KMS-11 (cell line): ENCODE data around the gene PDIK1L.
"Not testable (repeated sequence)": the region's sequence is repeated elsewhere in the genome, so short reads cannot be mapped to it uniquely, and the experiment has no call there.

Experiments used
- H2AFZ ChIP-seq: fragments of 200-600 bp; sonication (generic); 2 replicates; pipeline ENCODE4 v1.6.1; 2016; ENCODE audit warnings: antibody characterized with exemption, mixed run types, low read depth
- H3K27ac ChIP-seq: fragments of 200-600 bp; sonication (generic); 2 replicates; pipeline ENCODE4 v1.6.1; 2016; ENCODE audit warnings: mild to moderate bottlenecking, mixed run types
- H3K27me3 ChIP-seq: fragments of 200-600 bp; sonication (generic); 2 replicates; pipeline ENCODE4 v1.6.1; 2017; ENCODE audit warnings: mild to moderate bottlenecking, low read depth, mixed run types, moderate library complexity; ENCODE audit not compliant: insufficient read depth
- H3K36me3 ChIP-seq: fragments of 200-600 bp; sonication (generic); 2 replicates; pipeline ENCODE4 v1.6.1; 2017; ENCODE audit warnings: mild to moderate bottlenecking, mixed run types; ENCODE audit not compliant: insufficient read depth
- H3K4me1 ChIP-seq: fragments of 200-600 bp; sonication (generic); 2 replicates; pipeline ENCODE4 v1.6.1; 2016; ENCODE audit warnings: mild to moderate bottlenecking, low read depth, mixed run types; ENCODE audit not compliant: poor library complexity, severe bottlenecking
- H3K4me2 ChIP-seq: fragments of 200-600 bp; sonication (generic); 2 replicates; pipeline ENCODE4 v1.7.0; 2016; ENCODE audit warnings: mild to moderate bottlenecking, mixed run types
- H3K4me3 ChIP-seq: fragments of 200-600 bp; sonication (generic); IDR thresholded peaks from 2 replicates; pipeline ENCODE4 v1.6.1; 2017; ENCODE audit warnings: low read depth, low read length, mixed read lengths; ENCODE audit not compliant: insufficient read depth
- H3K79me2 ChIP-seq: fragments of 200-600 bp; sonication (generic); 2 replicates; pipeline ENCODE4 v1.6.1; 2016; ENCODE audit warnings: low read depth, mixed run types; ENCODE audit not compliant: insufficient read depth
- H3K9ac ChIP-seq: fragments of 200-600 bp; sonication (generic); 2 replicates; pipeline ENCODE4 v1.6.1; 2016; ENCODE audit warnings: mild to moderate bottlenecking, mixed run types
- H4K20me1 ChIP-seq: fragments of 200-600 bp; sonication (generic); 2 replicates; pipeline ENCODE4 v1.6.1; 2016; ENCODE audit warnings: mild to moderate bottlenecking, mixed run types; ENCODE audit not compliant: insufficient read depth
- TF ChIP-seq, protein P1 (sequence below): fragments of 200-600 bp; sonication (generic); conservative IDR thresholded peaks from 2 replicates; pipeline ENCODE4 v1.6.1; 2017; ENCODE audit warnings: low read depth, mild to moderate bottlenecking, antibody characterized with exemption, low read length, moderate library complexity, mixed read lengths

PDIK1L gene

DNA sequence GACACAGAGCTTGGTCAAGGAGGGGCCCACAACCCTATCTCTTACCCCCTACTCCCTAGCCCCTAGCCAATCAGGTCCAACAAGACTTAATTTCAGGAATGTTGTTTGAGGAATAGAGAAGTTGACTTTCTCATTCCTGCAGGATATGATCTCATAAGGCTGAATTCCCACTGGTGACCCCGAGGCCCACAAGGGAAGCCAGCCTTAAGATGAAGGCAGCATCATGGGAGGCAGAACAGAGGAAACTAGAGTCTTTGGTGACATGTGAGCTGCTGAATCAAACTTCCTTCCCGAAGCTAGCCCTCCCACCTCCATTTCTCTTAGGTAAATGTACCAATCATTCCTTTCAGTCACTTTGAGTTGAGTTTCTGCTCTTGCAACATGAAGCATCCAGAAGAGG, 9.1 kb upstream of the PDIK1L start:
- H3K9ac ChIP-seq: no peak overlapping the region
- H3K27ac ChIP-seq: no peak overlapping the region
- H3K79me2 ChIP-seq: no peaks in the 10 kb centered on the region
- H3K4me3 ChIP-seq: no peak overlapping the region
- no peaks in the 10 kb centered on the region for H4K20me1 ChIP-seq
- H2AFZ ChIP-seq: no peak overlapping the region
- H3K36me3 ChIP-seq: no peaks in the 10 kb centered on the region
- no peak overlapping the region for H3K4me2 ChIP-seq
- peaks cover 3% of the 10 kb centered on the region; the same call in 1 of the 2 replicates for H3K27me3 ChIP-seq
- no peaks in the 10 kb centered on the region for H3K4me1 ChIP-seq
- TF ChIP-seq, protein P1, sequence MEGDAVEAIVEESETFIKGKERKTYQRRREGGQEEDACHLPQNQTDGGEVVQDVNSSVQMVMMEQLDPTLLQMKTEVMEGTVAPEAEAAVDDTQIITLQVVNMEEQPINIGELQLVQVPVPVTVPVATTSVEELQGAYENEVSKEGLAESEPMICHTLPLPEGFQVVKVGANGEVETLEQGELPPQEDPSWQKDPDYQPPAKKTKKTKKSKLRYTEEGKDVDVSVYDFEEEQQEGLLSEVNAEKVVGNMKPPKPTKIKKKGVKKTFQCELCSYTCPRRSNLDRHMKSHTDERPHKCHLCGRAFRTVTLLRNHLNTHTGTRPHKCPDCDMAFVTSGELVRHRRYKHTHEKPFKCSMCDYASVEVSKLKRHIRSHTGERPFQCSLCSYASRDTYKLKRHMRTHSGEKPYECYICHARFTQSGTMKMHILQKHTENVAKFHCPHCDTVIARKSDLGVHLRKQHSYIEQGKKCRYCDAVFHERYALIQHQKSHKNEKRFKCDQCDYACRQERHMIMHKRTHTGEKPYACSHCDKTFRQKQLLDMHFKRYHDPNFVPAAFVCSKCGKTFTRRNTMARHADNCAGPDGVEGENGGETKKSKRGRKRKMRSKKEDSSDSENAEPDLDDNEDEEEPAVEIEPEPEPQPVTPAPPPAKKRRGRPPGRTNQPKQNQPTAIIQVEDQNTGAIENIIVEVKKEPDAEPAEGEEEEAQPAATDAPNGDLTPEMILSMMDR: no peak

DNA sequence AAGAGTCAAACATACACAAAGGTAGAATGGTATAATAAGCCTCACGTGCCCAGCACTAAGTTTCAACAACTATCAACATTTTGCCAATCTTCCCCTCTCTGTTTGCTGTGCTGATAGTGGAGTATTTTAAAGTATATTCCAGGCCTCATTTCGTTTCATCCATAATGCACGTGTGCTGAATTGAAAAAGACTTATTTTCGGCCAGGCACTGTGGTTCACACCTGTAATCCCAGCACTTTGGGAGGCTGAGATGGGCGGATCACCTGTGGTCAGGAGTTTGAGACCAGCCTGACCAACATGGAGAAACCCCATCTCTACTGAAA, 6.4 kb upstream of the PDIK1L start:
- H3K79me2 ChIP-seq, H3K4me1 ChIP-seq, H3K4me3 ChIP-seq, H3K36me3 ChIP-seq, H4K20me1 ChIP-seq, H3K27me3 ChIP-seq, H3K9ac ChIP-seq, H3K27ac ChIP-seq, H3K4me2 ChIP-seq, H2AFZ ChIP-seq: not testable (repeated sequence)
- TF ChIP-seq, protein P1: 0 out of 2 replicates have a peak, but pooled peaks have one; percentile 7

DNA sequence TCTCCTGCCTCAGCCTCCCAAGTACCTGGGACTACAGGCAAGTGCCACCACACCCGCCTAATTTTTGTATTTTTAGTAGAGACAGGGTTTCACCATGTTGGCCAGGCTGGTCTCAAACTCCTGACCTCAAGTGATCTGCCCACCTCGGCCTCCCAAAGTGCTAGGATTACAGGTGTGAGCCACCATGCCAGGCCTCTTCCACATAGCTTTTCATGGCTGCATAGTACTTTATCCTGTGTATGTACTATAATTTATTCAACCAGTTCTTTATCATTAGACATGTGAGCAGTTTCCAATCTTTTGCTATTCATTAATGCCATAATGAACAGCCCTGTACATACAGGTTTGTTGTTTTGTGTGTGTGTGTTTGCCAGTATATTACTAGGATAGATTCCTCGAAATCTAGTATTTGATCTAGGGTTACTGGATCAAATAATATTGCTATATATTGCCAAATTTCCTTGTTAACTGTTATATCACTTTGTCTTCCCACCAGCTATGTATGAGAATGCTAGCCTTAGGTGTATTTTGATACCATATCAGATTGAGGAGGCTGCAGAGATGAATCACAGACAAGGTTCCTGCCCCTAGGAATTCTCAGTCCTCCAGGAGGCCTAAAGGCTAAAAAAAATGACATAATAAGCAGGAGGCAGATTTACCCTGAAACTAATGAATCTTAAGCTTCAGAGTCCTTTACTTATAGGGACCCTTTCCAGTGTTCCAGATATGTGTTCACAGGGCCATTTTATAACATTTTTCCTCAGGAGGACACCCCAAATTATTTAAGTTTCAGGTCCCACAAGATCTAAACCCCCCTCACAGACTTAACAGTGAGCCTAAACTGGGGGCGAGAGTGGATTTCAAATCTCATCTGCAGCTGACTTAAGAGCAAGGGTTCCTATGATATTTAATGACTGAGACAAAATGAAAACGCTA, 2.1 kb upstream of the PDIK1L start:
- no peak overlapping the region for H3K4me3 ChIP-seq
- H3K4me2 ChIP-seq: peak overlapping the region; percentile 65; the same call in 1 of the 2 replicates
- H3K4me1 ChIP-seq: peaks cover 33% of the 10 kb centered on the region
- no peaks in the 10 kb centered on the region for H3K36me3 ChIP-seq
- no peaks in the 10 kb centered on the region for H3K27me3 ChIP-seq
- TF ChIP-seq, protein P1: no peak
- H3K9ac ChIP-seq: no peak overlapping the region
- peaks cover 14% of the 10 kb centered on the region; the same call in 1 of the 2 replicates for H3K79me2 ChIP-seq
- H2AFZ ChIP-seq: no peak overlapping the region
- H3K27ac ChIP-seq: no peak overlapping the region
- H4K20me1 ChIP-seq: no peaks in the 10 kb centered on the region

DNA sequence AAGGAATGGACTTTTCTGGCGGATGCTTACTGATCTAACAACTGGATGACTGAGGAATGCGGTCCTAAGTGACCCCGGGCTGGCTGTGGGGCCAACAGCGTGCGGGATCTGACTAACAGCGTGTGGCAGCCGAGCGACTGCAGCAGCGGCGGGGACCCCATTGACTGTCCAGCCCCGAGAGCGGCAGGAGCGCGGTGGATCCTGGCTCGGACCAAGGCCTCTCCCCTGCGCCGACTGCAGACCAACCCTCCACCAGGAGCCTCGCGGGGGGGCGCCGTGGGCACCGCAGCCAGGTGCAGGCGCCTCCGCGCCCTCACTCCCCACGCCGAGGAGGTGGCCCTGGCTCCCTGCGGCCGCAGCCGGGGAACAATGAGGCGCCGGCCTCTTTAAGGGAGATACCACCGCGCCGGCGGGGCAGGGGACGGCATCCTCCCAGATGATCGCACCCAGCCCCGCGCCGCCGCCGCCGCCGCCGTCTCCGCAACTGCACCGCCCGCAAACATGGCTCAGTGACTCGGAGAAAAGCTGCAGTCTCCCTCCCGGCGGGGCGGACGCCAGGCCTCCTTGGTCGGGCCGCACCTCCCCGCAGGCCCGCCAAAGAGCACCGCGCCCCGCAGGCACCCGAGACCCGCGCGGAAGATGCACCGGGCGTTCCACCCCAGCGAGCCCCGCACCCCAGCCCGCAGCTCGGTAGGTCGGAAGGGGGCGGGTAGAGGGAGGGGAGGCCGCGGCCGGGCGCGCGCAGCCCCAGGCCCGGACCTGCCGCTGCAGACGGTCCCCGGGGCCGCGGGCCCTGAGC, 694 bp upstream of the PDIK1L start:
- Histone ChIP-seq H2AFZ (peak overlapping the region; percentile 89), H3K27ac (peak overlapping the region; percentile 84), H3K4me2 (peak overlapping the region; percentile 65), H3K27me3 (no peaks in the 10 kb centered on the region), H3K4me3 (no peak overlapping the region), H3K4me1 (peaks cover 41% of the 10 kb centered on the region), H3K9ac (peak overlapping the region; percentile 93), H3K79me2 (peaks cover 14% of the 10 kb centered on the region; the same call in 1 of the 2 replicates), H4K20me1 (no peaks in the 10 kb centered on the region), H3K36me3 (no peaks in the 10 kb centered on the region)
- TF ChIP-seq, protein P1: no peak
